GM06990 (cell line): ENCODE data around the gene NDUFB11.

ENCODE experiments used
- DNase-seq: peaks from one replicate; pipeline ENCODE4 v3.0.0-alpha.2; 2011; ENCODE audit not compliant: insufficient read length; ENCODE audit errors: extremely low read depth
- H3K27me3 ChIP-seq: replicated peaks from 2 replicates; pipeline ENCODE4 v1.6.0; 2011; ENCODE audit warnings: low read length; ENCODE audit not compliant: control insufficient read depth, insufficient read depth
- H3K36me3 ChIP-seq: 2 replicates; pipeline ENCODE4 v1.5.1; 2011; ENCODE audit warnings: low read length; ENCODE audit not compliant: control insufficient read depth, insufficient read depth
- H3K4me3 ChIP-seq: replicated peaks from 2 replicates; pipeline ENCODE4 v1.5.1; 2011; ENCODE audit warnings: low read depth, mild to moderate bottlenecking, control low read depth, low read length
- TF ChIP-seq, protein P1 (sequence below): IDR thresholded peaks from 2 replicates; pipeline ENCODE4 v1.5.1; 2011; ENCODE audit warnings: low read length, control low read depth, mild to moderate bottlenecking, inconsistent platforms; ENCODE audit not compliant: insufficient read depth, poor library complexity, severe bottlenecking

The NDUFB11 gene

DNA sequence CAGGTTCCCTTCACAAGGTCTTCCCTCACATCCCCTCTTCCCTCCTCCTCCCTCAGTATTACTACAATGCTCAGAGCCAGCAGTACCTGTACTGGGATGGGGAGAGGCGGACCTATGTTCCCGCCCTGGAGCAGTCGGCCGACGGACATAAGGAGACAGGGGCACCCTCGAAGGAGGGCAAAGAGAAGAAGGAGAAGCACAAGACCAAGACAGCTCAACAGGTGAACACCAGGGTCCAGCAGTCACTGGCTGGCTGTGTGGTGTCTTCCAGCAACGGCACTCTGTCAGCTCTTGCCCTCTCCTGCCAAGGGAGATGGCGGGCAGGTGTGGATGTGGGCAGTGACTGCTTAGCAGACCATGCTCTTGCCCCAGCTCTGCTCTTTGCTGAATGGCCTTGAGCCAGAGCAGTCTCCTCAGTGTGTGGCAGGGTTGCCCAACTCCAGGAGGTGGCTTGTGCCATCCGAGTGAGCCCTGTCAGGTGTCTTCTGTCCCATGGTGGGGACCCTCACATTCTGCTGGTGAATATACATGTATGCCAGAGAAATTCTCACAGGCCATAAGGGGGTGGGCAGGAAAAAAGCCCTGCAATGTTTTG is 37.7 kb upstream of the NDUFB11 start:
- Histone ChIP-seq H3K4me3 (no peak overlapping the region), H3K36me3 (peaks cover 14% of the 10 kb centered on the region), H3K27me3 (no peaks in the 10 kb centered on the region; the same call in 1 of the 2 replicates)
- DNase-seq = no peak
- TF ChIP-seq, protein P1, sequence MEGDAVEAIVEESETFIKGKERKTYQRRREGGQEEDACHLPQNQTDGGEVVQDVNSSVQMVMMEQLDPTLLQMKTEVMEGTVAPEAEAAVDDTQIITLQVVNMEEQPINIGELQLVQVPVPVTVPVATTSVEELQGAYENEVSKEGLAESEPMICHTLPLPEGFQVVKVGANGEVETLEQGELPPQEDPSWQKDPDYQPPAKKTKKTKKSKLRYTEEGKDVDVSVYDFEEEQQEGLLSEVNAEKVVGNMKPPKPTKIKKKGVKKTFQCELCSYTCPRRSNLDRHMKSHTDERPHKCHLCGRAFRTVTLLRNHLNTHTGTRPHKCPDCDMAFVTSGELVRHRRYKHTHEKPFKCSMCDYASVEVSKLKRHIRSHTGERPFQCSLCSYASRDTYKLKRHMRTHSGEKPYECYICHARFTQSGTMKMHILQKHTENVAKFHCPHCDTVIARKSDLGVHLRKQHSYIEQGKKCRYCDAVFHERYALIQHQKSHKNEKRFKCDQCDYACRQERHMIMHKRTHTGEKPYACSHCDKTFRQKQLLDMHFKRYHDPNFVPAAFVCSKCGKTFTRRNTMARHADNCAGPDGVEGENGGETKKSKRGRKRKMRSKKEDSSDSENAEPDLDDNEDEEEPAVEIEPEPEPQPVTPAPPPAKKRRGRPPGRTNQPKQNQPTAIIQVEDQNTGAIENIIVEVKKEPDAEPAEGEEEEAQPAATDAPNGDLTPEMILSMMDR = no peak

DNA sequence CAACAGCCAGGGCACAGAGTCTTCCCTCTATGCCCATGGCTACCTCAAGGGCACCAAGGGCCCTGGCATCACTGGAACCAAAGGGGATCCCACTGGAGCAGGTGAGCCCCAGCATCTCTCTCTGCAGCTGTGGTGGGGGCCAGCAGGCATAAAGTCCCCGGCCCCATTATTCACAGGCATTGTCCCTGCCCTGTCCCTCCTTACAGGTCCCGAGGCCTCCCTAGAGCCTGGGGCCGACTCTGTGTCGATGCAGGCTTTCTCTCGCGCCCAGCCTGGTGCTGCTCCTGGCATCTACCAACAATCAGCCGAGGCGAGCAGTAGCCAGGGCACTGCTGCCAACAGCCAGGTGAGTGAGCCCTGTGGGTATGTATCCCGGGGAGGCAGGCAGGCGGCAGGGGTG is 36.8 kb upstream of the NDUFB11 start:
- no peak for DNase-seq
- no peak overlapping the region for H3K4me3 ChIP-seq
- TF ChIP-seq, protein P1 = no peak
- no peaks in the 10 kb centered on the region; the same call in 1 of the 2 replicates for H3K27me3 ChIP-seq
- peaks cover 15% of the 10 kb centered on the region for H3K36me3 ChIP-seq

DNA sequence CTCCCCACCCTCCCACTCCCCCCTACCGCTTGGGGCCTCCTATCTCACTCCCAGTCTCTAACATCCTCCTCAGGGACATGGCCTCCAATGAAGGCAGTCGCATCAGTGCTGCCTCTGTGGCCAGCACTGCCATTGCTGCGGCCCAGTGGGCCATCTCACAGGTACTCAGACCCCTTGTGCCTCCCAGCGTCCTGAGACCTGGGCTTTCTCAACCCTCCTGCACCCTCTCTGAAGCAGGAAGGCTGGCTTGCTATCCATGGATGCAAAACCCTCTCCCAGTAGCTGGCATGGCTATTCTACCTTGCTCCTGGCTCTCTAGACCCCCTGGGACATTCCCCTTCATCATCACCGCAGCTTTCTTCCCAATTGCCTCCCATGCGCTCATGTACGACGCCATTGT is 35.8 kb upstream of the NDUFB11 start:
- peaks cover 12% of the 10 kb centered on the region for H3K36me3 ChIP-seq
- H3K4me3 ChIP-seq = no peak overlapping the region
- no peak for DNase-seq
- H3K27me3 ChIP-seq = no peaks in the 10 kb centered on the region; the same call in 1 of the 2 replicates
- TF ChIP-seq, protein P1 = no peak

DNA sequence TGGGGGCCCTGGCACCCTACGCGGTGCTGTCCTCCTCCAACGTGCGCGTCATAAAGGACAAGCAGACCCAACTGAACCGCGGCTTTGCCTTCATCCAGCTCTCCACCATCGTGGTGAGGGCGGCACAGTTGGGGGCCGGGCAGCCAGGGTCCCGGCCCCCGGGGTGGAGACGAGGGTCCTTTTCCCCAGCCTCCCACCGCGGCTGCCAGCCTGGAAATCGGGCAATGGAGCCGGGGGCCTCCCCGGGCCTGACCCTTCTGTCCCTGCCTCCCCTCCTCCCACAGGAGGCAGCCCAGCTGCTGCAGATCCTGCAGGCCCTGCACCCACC is 35.4 kb upstream of the NDUFB11 start:
- Histone ChIP-seq H3K27me3 (no peaks in the 10 kb centered on the region; the same call in 1 of the 2 replicates), H3K36me3 (peaks cover 13% of the 10 kb centered on the region), H3K4me3 (no peak overlapping the region)
- TF ChIP-seq, protein P1 = no peak
- DNase-seq = no peak

DNA sequence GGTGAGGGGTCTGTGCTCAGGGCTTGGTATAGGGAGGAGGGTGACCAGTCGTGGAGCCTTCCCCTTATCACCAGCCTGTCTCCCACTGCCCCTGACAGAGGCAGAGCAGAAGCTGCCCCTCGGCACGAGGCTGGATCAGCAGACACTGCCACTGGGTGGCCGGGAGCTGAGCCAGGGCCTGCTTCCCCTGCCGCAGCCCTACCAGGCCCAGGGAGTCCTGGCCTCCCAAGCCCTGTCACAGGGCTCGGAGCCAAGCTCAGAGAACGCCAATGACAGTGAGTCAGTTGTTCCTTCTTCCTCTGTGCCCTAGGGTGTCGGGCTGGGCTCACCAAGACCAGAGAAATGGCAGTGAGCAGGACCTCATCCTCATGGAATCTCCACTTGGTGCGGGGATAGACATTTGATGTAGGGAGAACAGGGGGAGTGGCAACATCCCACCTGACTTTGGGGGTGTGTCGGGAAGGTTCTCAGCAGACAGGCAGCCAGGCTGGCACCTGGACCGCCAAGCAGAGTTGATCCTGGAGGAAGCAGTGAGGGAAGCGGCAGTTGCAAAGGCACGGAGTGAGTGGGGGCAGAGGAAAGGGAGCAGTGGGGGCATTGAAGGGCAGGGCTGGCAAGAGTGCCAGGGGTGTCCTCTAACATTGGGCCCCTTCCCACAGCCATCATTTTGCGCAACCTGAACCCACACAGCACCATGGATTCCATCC is 34.9 kb upstream of the NDUFB11 start:
- Histone ChIP-seq H3K27me3 (no peaks in the 10 kb centered on the region; the same call in 1 of the 2 replicates), H3K4me3 (no peak overlapping the region), H3K36me3 (peaks cover 11% of the 10 kb centered on the region)
- DNase-seq = no peak
- TF ChIP-seq, protein P1 = no peak
